NCI-H69 (cell line): Measurements from ENCODE around the gene TUBA1C.
"Not testable (repeated sequence)": the region's sequence is repeated elsewhere in the genome, so short reads cannot be mapped to it uniquely, and the experiment has no call there.

Source experiments
- DNase-seq: peaks from one replicate; lab custom pipeline; 2025; lab: John Stamatoyannopoulos, UW

The TUBA1C gene

DNA sequence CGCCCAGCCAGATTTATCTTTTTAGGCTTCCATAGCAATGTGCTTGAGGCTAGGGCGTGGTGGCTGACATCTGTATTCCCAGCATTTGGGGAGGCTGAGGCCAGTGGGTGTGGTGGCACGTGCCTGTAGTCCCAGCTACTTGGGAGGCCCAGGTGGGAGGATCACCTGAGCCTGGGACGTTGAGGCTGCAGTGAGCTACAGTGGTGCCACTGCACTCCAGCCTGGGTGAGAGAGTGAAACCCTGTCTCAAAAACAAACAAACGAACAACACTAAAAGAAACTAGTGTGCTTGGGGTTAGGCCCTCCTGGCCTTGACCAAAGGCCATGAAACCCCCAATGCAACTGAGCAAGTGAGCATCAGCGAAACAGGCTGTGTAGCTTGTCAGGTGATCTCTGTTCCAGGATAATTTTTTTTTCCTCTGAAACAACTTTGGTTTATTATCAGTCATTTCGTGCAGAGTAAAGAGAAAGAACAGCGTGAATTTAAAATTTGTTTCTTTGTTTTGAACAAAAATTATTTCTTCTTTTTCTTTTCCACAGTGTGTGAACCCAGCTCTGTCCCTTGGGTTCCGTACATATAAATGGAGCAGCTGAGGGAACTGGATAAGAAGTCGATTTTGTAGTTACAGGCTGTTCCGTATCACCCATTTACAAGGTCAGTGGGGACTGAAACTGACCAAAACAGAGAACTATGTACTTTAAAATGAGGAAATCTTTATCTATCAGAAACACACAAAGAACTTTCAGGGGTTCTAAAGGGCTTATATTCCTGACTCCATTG, 8.8 kb upstream of the TUBA1C start:
- no peak for DNase-seq

DNA sequence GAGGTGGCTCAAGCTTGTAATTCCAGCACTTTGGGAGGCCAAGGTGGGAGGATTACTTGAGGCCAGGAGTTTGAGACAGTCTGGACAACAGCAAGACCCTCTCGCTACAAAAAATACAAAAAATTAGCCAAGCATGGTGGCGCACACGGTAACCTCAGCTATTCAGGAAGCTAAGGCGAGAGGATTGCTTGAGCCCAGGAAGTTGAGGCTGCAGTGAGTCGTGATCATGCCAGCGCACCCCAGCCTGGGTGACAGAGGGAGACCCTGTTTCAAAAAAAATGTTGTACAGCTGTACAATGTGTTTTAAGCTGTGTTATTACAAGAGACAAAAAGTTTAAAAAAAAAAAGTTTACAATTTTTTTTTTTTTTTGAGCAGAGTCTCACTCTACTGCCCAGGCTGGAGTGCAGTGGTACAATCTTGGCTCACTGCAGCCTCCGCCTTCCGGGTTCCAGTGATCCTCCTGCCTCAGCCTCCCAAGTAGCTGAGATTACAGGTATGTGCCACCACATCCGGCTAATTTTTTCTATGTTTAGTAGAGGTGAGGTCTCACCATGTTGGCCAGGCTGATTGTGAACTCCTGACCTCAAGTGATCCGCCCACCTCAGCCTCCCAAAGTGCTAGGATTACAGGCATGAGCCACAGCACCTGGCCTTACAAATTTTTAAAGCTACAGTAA, 7.2 kb upstream of the TUBA1C start:
- not testable (repeated sequence) for DNase-seq

DNA sequence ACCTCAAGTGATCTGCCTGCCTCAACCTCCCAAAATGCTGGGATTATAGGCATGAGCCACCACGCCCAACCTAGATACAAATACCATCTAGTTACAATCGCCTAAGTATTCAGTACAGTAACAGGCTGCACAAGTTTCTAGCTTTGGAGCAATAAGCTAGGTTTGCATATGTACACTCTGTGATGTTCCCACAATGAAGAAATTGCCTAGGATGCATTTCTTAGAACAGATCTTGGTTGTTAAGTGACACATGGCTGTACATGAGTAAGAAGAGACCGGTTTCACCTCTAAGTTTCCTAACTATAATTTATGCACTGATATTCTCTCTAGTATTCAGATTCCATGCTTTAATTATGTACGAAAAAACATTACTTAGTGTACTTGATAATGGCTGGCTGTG, 5.4 kb upstream of the TUBA1C start:
- no peak for DNase-seq

DNA sequence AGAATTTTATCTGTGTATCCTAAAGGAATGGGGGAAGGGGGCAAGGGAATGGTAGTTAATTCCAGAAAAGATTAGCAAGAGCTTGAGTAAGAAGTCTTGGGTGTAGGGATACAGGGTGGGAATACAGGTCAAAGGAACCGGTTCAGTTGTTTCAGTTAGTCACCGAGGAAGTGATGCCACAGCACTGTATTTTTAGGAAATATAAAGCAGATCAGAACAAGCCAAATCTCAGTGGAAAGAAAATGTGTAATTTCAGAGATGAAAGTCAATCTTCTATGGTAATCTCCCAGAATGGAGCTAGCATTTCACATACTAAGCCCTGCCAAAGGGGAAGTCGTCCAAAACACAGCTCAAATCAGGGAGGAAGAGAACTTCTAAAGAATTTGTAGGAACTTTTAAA, 4.7 kb upstream of the TUBA1C start:
- DNase-seq = no peak

DNA sequence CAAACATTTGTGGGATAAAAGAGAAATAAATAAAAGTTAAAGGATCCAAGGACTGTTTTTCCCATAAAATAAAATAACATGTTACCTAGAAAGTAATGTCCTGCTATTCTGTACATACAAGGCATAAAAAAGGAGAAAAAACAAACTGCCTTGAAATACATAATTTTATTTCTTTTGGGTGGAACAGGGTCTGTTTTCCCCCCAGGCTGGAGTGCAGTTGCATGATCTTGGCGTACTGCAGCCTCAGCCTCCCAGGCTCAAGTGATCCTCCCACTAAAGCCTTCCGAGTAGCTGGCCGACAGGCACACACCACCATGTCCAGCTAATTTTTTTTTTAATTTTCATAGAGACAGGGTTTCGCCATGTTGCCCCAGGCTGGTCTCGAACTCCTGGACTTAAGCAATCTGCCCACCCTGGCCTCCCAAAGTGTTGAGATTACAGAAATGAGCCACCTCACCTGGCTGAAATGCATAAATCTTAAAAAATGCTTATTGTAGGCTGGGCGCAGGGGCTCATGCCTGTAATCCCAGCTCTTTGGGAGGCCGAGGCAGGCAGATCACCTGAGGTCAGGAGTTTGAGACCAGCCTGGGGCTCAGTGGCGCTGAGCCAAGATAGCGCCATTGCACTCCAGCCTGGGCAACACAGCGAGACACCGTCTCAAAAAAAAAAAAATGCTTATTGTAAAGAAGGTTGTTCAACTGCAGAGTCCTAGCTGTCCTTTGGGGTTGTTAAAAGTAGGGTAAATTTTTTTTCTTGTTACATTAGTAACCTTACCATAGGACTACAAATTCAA, 4.1 kb upstream of the TUBA1C start:
- DNase-seq = no peak

DNA sequence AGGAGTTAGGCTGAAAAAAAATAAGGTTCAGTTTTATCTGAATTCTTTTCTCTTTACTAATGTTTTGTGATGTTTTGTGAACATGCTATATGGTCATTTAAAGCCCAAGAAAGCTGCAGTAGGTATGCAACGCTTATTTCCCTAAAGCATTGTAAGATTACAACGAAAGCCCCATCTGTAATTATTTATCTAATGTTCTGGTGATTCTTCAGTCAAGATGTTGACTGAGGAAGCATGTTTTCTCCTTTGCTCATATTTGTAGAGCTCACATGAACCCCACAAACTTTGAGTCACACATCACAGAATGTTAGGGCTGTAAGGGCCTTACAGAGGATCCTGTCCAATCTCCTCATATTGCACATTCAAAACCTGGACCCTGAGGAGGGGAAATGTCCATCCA, 3.2 kb upstream of the TUBA1C start:
- no peak for DNase-seq

DNA sequence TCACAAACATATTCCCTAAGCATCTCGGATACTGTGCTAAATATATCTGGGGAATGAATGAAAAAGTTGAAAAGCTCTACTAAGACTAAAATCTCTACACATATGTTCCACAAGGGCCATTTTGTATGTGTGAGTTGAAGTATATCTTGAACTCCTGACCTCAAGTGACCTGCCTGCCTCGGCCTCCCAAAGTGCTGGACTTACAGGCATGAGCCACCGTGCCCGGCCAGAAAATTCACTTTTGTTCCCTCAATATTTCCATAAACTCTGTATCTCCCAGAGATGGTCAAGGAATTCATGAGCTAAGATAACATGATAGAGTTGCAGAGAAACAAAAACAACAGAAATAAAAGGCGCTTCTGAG, 1.5 kb upstream of the TUBA1C start:
- DNase-seq = no peak

DNA sequence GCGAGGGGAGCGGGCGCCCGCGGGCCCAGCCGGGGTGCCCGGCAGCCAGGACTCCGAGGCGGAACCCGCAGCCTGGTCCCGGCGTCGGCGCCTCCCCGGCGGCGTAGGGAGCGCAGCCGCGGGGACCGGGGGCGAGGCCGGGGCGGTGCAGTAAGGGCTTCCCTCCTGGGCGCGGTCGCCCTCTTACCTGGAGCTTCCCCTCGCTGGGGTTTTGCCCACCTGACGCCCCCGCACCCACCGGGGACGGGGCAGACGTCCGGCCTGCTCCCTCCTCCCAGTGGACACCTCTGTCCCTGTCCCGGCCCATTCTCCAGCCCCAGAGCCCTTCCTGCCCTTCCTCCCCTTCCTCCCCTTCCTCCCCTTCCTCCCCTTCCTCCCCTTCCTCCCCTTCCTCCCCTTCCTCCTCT, 413 bp upstream of the TUBA1C start:
- no peak for DNase-seq

DNA sequence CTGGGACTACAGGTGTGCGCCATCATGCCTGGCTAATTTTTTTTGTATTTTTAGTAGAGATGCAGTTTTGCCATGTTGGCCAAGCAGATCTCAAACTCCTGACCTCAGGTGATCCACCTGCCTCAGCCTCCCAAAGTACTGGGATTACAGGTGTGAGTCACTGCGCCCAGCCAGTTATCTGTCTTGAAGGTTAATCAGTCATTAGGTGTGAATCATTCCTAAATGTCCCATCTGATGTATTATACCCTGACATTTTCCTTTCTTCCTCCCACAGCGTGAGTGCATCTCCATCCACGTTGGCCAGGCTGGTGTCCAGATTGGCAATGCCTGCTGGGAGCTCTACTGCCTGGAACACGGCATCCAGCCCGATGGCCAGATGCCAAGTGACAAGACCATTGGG, 4.3 kb downstream of the TUBA1C start:
- not testable (repeated sequence) for DNase-seq

DNA sequence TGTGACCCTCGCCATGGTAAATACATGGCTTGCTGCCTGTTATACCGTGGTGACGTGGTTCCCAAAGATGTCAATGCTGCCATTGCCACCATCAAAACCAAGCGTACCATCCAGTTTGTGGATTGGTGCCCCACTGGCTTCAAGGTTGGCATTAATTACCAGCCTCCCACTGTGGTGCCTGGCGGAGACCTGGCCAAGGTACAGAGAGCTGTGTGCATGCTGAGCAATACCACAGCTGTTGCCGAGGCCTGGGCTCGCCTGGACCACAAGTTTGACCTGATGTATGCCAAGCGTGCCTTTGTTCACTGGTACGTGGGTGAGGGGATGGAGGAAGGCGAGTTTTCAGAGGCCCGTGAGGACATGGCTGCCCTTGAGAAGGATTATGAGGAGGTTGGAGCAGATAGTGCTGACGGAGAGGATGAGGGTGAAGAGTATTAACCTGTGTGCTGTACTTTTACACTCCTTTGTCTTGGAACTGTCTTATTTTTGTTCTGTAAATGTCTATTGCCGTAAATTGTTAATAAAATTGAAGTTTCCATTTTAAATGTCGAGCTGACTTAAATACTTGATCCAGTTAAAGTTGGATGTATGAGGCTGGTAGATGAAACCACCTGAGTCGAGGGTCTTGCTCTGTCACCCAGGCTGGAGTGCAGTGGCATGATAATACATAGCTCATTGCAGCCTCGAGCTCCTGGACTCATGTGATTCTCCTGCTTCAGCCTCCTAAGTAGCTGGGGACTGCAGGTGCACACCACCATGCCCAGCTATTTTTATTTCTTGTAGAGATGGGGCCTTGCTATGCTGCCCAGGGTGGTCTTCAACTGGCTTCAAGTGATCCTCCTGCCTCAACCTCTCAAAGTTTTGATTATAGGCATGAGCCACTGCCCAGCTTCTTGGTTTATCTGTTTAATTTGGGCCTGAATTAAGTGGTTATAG, 8.2 kb downstream of the TUBA1C start:
- DNase-seq = no peak

DNA sequence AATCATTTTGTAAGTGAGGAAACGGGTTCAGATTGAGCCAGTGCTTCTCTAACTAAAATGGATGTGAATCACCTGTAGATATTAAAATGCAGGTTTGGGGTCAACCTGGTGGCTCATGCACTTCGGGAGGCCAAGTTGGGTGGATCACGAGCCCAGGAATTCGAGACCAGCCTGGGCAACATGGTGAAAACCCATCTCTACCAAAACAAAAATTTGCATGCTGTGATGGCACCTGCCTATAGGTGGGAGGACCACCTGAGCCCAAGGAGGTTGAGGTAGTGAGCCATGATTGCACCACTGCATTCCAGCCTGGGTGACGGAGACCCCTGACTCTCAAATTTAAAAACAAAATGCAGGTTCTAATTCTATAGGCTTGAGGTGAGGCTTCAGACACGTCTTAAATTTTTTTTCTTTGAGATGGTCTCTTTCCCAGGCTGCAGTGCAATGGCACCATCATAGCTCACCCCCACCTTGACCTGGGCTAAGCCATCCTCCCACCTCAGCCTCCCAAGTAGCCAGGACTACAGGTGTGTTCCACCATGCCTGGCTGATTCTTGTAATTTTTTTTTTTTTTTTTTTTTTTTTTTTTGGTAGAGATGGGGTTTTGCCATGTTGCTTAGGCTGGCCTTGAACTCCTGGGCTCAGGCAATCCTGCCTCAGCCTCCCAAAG, 9.0 kb downstream of the TUBA1C start:
- no peak for DNase-seq

DNA sequence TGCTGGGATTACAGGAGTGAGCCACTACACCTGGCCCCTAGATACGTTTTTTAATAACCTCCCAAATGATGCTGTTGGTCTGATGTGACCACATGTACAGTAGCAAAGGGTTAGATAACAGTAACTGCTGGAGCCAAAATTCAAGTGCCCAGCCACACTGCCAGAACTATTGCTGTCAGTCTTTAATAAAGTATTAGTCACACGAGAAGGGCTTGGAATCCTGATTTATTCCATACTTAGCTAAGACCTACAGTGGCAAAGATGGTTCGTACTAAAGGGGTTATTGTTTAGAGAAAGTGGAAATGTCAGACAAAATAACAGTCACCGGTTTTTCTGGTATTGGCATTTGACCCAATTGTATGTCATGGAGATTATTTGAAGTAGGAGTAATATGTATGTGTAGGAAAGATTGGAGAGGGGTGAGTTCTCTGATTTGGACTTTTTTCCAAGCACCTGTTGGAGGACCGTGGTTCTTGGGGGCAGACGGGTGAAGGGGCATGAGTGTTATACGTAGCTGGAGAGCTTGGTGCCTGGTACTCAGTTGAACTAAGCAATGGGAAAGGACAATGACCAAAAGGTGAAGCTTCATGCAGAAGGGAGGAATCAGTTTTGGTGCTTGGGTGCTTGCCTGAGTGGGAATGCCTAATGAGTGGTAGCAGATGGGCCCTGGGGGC, 9.7 kb downstream of the TUBA1C start:
- no peak for DNase-seq

DNA sequence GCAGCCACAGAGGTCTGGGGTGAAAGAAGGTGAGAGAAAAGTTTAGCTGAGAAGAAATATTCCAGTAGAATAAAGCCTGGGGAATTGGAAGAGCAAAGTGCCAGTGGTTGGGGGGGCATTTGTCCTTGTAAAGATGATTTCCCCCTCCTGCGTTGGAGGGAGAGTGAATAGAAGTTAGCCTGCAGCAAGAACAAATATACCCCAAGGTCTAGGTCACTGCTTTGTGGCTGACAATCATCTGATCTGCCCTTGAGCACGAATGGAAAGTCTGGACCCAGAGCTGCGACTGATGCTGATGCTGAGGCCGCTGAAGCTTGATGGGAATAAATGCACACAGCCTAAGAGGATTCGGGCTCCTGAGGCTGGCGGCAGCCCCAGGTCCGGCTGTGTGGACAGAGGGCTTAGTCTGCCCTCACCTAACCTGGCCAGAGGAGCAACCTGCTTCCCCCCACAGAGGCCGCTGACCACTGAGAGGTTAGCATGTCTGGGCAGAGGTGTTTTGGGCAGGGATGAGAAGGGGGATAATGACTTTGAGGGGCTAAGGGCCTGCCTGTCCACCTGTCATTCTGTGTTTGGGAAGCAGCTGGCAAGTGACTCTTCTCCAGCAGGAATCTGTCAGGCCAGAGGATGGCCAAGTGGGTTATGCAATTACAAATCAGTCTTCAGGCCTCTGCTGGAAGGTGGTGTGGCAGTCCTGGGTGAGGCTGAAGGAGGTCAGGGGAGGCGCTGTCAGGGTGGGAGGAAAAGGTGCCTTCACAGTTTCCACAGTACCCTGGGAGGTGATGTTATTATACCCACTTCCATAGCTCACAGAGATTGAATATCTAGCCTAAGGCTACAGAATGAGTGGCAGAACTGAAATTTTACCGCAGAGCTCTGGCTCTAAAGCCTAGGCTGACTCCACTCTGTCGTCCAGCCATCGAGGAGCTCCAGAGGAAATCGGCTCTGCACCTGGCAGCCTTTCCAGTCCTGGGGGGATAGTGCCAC, 11.7 kb downstream of the TUBA1C start:
- peak; percentile 43 for DNase-seq

DNA sequence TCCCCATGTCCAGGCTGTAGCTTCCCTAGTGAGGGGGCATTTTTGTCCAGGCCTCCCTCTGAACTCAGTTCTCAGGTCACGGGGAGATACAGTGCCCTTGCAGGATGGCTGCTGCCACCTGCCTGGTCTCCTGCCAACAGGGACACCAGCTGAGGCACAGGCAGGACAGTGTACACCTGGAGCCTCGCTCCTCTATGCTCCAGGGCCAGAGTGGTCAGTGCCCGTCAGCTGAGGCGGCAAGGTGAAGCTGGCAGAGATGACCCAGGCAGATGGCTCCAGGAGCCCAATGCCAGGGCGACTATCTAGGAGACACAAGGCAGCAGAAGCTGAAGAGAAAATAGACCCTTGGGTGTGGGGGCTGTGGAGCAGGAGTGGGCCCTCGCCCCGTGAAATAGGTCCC, 12.6 kb downstream of the TUBA1C start:
- peak; percentile 35 for DNase-seq

DNA sequence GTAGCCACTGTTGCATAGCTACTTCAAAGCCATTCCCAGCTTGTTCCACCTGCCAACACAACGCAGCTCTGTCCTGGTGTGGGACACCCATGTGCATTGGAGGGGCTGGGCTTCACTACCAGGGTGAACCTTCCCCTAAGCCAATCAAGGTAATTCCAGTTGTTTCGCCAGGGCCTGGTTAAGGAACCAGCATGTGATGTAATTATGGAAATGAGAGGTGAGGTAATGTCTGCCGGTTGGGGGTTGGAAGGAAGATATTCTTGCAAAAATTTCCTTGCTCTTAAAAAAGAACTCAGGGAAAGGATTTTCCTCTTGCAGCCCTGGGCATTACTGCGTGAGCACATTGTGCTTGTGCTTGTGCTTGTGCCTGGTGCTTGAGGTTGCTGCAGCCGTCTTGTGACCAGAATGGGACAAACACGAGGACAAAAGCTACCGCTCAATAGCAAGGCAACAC, 14.9 kb downstream of the TUBA1C start:
- peak; percentile 89 for DNase-seq

DNA sequence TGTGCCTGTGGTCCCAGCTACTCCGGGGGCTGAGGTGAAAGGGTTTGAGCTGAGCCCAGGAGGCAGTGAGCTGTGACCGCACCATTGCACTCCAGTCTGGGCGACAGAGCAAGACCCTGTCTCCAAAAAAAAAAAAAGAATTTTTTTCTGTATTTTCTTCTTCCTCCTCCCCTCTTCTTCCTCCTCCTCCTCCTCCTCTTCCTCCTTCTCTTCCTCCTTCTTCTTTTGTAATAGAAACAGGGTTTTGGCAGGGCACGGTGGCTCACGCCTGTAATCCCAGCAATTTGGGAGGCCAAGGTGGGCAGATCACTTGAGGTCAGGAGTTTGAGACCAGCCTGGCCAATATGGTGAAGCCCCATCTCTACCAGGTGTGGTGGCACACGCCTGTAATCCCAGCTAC, 15.7 kb downstream of the TUBA1C start:
- not testable (repeated sequence) for DNase-seq

DNA sequence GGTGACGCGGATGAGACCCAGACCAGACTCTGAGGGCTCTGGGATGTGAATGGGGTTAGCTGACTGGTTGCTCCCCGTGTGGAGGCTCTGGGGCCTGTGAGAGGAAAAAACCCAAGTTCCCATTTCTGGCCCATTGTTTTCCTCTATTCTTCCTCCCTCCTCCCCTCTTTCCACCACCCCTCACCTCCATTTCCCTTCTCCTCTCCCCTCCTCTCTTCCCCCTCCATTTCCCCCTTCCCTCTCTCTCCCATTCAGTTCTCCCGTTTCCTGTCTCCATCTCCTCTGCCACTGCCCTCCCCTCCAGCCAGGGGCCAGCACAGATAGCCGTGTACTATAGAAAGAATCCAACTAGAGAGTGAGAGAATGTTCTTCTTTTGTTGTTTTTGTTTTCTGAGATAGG, 17.4 kb downstream of the TUBA1C start:
- DNase-seq = no peak

DNA sequence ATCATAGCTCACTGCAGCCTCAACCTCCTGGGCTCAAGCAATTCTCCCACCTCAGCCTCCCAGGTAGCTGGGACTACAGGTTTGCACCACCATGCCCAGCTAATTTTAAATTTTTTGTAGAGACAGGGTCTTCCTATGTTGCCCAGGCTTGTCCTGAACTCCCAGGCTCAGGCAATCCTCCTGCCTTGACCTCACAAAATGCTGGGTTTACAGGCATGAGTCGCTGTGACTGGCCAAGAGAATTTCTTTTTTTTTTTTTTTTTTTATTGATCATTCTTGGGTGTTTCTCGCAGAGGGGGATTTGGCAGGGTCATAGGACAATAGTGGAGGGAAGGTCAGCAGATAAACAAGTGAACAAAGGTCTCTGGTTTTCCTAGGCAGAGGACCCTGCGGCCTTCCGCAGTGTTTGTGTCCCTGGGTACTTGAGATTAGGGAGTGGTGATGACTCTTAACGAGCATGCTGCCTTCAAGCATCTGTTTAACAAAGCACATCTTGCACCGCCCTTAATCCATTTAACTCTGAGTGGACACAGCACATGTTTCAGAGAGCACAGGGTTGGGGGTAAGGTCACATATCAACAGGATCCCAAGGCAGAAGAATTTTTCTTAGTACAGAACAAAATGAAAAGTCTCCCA, 18.0 kb downstream of the TUBA1C start:
- not testable (repeated sequence) for DNase-seq
